ENCODE results near the gene SLC22A14.

Gene SLC22A14

GRCh38 chr3:38359038-38359437 is 76.9 kb downstream of the SLC22A14 start:
- no peak for TF ChIP-seq CTCF (IDR thresholded peaks at IDR 0.05; ENCODE audit: low read depth, low read length)
- TF ChIP-seq MYC (IDR thresholded peaks at IDR 0.05; ENCODE audit: low read depth, low read length): no peak
- no peak for TF ChIP-seq POLR2A (IDR thresholded peaks at IDR 0.05; ENCODE audit: extremely low read depth, insufficient read length)
- no peak overlapping the region for H3K4me3 ChIP-seq (ENCODE audit: low read depth, low read length)
- no peak for DNase-seq (ENCODE audit: low read depth)

- no peak for DNase-seq (ENCODE audit: low read depth)
- TF ChIP-seq MAX (IDR thresholded peaks at IDR 0.05; ENCODE audit: low read depth, low read length) (no peak), POLR2A (IDR thresholded peaks at IDR 0.05; ENCODE audit: extremely low read depth, insufficient read length) (no peak), CTCF (IDR thresholded peaks at IDR 0.05; ENCODE audit: low read depth, low read length) (no peak), MYC (IDR thresholded peaks at IDR 0.05; ENCODE audit: low read depth, low read length) (no peak)
Observed at GRCh38 chr3:38360345-38360744, 78.3 kb downstream of the SLC22A14 start.

GRCh38 chr3:38361496-38361895 is 79.4 kb downstream of the SLC22A14 start:
- DNase-seq (ENCODE audit: low read depth): no peak
- TF ChIP-seq MYC (IDR thresholded peaks at IDR 0.05; ENCODE audit: low read depth, low read length) (no peak), MAX (IDR thresholded peaks at IDR 0.05; ENCODE audit: low read depth, low read length) (no peak), CTCF (IDR thresholded peaks at IDR 0.05; ENCODE audit: low read depth, low read length) (no peak), POLR2A (IDR thresholded peaks at IDR 0.05; ENCODE audit: extremely low read depth, insufficient read length) (no peak)
- no peak overlapping the region for H3K4me3 ChIP-seq (ENCODE audit: low read depth, low read length)

More at GRCh38 chr3:38360345-38360744, 78.3 kb downstream of the SLC22A14 start:
- no peak overlapping the region for H3K4me3 ChIP-seq (ENCODE audit: low read depth, low read length)

- H3K4me3 ChIP-seq (ENCODE audit: low read depth, low read length): no peak overlapping the region
- TF ChIP-seq MAX (IDR thresholded peaks at IDR 0.05; ENCODE audit: low read depth, low read length): no peak
- TF ChIP-seq POLR2A (IDR thresholded peaks at IDR 0.05; ENCODE audit: extremely low read depth, insufficient read length): no peak
- no peak for TF ChIP-seq CTCF (IDR thresholded peaks at IDR 0.05; ENCODE audit: low read depth, low read length)
- TF ChIP-seq MYC (IDR thresholded peaks at IDR 0.05; ENCODE audit: low read depth, low read length): no peak
- DNase-seq (ENCODE audit: low read depth): no peak
Observed at GRCh38 chr3:38362825-38363224, 80.7 kb downstream of the SLC22A14 start.

- DNase-seq (ENCODE audit: low read depth): no peak
- no peak overlapping the region for H3K4me3 ChIP-seq (ENCODE audit: low read depth, low read length)
- no peak for TF ChIP-seq CTCF (IDR thresholded peaks at IDR 0.05; ENCODE audit: low read depth, low read length)
- no peak for TF ChIP-seq MYC (IDR thresholded peaks at IDR 0.05; ENCODE audit: low read depth, low read length)
- no peak for TF ChIP-seq MAX (IDR thresholded peaks at IDR 0.05; ENCODE audit: low read depth, low read length)
- no peak for TF ChIP-seq POLR2A (IDR thresholded peaks at IDR 0.05; ENCODE audit: extremely low read depth, insufficient read length)
Observed at GRCh38 chr3:38364721-38365400, 82.8 kb downstream of the SLC22A14 start.
